ENCODE data around the gene STIMATE. TPM values are rescaled to one million over a fixed set of nuclear protein-coding genes. Genes with fewer than 3 reads are reported as not detected.

The STIMATE gene
- total RNA-seq, 2 experiments from 2014 or later = 18.1 to 19.0 TPM

GRCh38 chr3:52836471-52836845, 60.9 kb downstream of the STIMATE start:
- no peak overlapping the region for H2AFZ ChIP-seq (ENCODE audit: low read length)
- H4K20me1 ChIP-seq (ENCODE audit: insufficient read depth, low read length) = no peaks in the 10 kb centered on the region
- BruUV-seq (replicated peaks) = no TSS peak
- H3K36me3 ChIP-seq (ENCODE audit: insufficient read depth, low read length) = no peaks in the 10 kb centered on the region
- intact Hi-C loops (cut with micrococcal nuclease; ENCODE audit: unreplicated experiment) = no loop called here
- no peak overlapping the region for H3K4me3 ChIP-seq (ENCODE audit: low read depth, low read length, poor library complexity, severe bottlenecking)
- no peak for DNase-seq (ENCODE audit: low spot score)
- ChIA-PET POLR2A (interaction anchor here (0.5 to 1.0 kb wide), 3 partner anchors 105 to 237 kb away, joined by 3 to 4 read pairs (median 3); no protein-coding TSS in a partner anchor), CTCF (ENCODE audit: unreplicated experiment) (no interaction called here)
- H3K79me2 ChIP-seq (ENCODE audit: insufficient read depth, low read depth, low read length) = no peaks in the 10 kb centered on the region
- H3K27ac ChIP-seq (ENCODE audit: low read depth, low read length, poor library complexity, severe bottlenecking) = no peak overlapping the region
- H3K4me1 ChIP-seq (ENCODE audit: insufficient read depth, low read length, poor library complexity, severe bottlenecking) = no peaks in the 10 kb centered on the region
- H3K9me2 ChIP-seq (ENCODE audit: insufficient read depth, low read length) = no peaks in the 10 kb centered on the region
- no peak overlapping the region for H3K4me2 ChIP-seq (ENCODE audit: low read length)
- TF ChIP-seq EZH2phosphoT487 (IDR thresholded peaks at IDR 0.05; ENCODE audit: borderline replicate concordance, low read depth, low read length) = no peak
- TF ChIP-seq CTCF (conservative IDR thresholded peaks at IDR 0.05; ENCODE audit: low read length) = no peak
- H3K9me3 ChIP-seq (ENCODE audit: low read length) = no peaks in the 10 kb centered on the region

DNA sequence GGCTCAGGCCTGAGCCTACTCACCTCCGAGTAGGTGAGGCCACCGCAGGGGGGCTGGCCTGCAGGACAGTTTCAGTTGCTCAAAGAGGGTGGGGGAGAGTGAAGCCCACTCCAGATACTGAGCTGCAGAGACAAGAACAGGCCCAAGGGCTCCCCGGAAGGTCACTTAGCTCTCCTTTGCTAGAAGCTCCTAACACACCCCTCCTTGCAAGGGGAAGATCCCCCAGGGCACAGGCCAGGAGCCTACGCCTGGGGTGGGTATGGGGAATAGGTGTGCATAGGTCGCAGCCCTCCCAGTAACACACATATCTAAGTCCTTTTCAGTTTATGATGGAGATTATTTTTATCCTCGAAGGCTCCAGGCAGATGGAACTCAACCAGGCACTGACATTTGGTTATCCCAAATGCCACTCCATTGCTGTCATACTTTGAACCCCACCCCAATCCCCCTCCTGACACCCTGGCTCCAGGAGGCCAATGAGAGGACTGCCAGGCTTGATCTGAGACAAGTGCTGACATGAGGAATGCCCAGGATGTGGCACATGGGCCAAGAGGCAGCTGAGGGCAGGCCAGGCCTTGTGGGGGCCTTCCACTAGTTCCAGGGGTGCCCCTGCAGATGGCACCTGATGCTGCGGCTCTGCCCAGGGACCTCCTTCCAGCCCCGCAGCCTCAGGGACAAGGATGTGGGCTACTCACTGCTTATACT, 61.4 kb downstream of the STIMATE start:
- no TSS peak for BruUV-seq (replicated peaks)
- no peaks in the 10 kb centered on the region for H4K20me1 ChIP-seq (ENCODE audit: insufficient read depth, low read length)
- no peaks in the 10 kb centered on the region for H3K4me1 ChIP-seq (ENCODE audit: insufficient read depth, low read length, poor library complexity, severe bottlenecking)
- CTCF ChIA-PET (ENCODE audit: unreplicated experiment) = no interaction called here
- H3K36me3 ChIP-seq (ENCODE audit: insufficient read depth, low read length) = no peaks in the 10 kb centered on the region
- H3K27ac ChIP-seq (ENCODE audit: low read depth, low read length, poor library complexity, severe bottlenecking) = no peak overlapping the region
- H3K79me2 ChIP-seq (ENCODE audit: insufficient read depth, low read depth, low read length) = no peaks in the 10 kb centered on the region
- no peaks in the 10 kb centered on the region for H3K9me2 ChIP-seq (ENCODE audit: insufficient read depth, low read length)
- no peak for DNase-seq (ENCODE audit: low spot score)
- H3K4me2 ChIP-seq (ENCODE audit: low read length) = no peak overlapping the region
- TF ChIP-seq CTCF (conservative IDR thresholded peaks at IDR 0.05; ENCODE audit: low read length) = no peak
- TF ChIP-seq EZH2phosphoT487 (IDR thresholded peaks at IDR 0.05; ENCODE audit: borderline replicate concordance, low read depth, low read length) = no peak
- H3K4me3 ChIP-seq (ENCODE audit: low read depth, low read length, poor library complexity, severe bottlenecking) = no peak overlapping the region
- intact Hi-C loops (cut with micrococcal nuclease; ENCODE audit: unreplicated experiment) = no loop called here
- POLR2A ChIA-PET = no interaction called here
- H2AFZ ChIP-seq (ENCODE audit: low read length) = no peak overlapping the region
- no peaks in the 10 kb centered on the region for H3K9me3 ChIP-seq (ENCODE audit: low read length)

DNA sequence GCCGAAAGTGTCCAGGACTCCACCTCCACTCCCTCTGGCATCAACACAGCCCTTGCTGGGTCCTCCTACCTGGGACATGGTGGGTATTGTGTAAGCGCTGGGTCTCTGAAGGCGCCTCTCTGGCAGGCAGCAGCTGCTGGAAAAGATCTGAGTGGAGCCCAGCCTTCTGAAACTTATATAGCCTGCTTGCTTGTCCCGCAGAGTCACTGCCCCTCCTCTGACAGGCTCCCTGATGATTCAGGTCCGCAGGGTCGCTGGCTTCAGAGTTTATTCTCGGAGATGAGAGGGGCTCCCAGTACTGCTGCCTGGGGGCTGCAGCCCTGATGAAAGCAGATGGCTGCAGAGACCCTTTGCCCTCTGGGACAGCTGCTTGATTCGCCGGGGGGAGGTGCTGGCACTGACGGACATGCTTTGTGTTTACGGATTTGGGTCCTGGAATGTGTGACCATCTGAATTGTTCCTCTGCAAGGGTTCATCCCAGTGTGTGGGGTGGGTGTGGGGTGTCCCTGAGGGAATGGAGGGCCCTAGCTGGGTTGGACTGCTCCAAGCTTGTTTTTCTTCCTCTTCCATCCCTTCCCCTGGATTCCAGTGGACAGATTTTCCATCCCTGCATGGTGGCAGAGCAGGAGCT, 62.4 kb downstream of the STIMATE start, which contains the start of gene MUSTN1:
Gene MUSTN1 (minus strand): TSS at position 149 of the 631 bp plus-strand sequence. CDS start 71 bp downstream, at position 78.
- H3K9me3 ChIP-seq (ENCODE audit: low read length) = no peaks in the 10 kb centered on the region
- no peaks in the 10 kb centered on the region for H3K36me3 ChIP-seq (ENCODE audit: insufficient read depth, low read length)
- H3K9me2 ChIP-seq (ENCODE audit: insufficient read depth, low read length) = no peaks in the 10 kb centered on the region
- H2AFZ ChIP-seq (ENCODE audit: low read length) = no peak within 1 kb of the TSS
- intact Hi-C loops (cut with micrococcal nuclease; ENCODE audit: unreplicated experiment) = no loop called here
- no peaks in the 10 kb centered on the region for H3K4me1 ChIP-seq (ENCODE audit: insufficient read depth, low read length, poor library complexity, severe bottlenecking)
- no peak within 1 kb of the TSS for H3K27ac ChIP-seq (ENCODE audit: low read depth, low read length, poor library complexity, severe bottlenecking)
- CTCF ChIA-PET (ENCODE audit: unreplicated experiment) = no interaction called here
- H4K20me1 ChIP-seq (ENCODE audit: insufficient read depth, low read length) = no peaks in the 10 kb centered on the region
- no peak for DNase-seq (ENCODE audit: low spot score)
- no peaks in the 10 kb centered on the region for H3K79me2 ChIP-seq (ENCODE audit: insufficient read depth, low read depth, low read length)
- no TSS peak for BruUV-seq (replicated peaks)
- TF ChIP-seq EZH2phosphoT487 (IDR thresholded peaks at IDR 0.05; ENCODE audit: borderline replicate concordance, low read depth, low read length) (no peak), CTCF (conservative IDR thresholded peaks at IDR 0.05; ENCODE audit: low read length) (no peak)
- POLR2A ChIA-PET = no interaction called here
- no peak within 1 kb of the TSS for H3K4me2 ChIP-seq (ENCODE audit: low read length)
- H3K4me3 ChIP-seq (ENCODE audit: low read depth, low read length, poor library complexity, severe bottlenecking) = no peak within 1 kb of the TSS

All from OCI-LY7 (cell line).